ENCODE results near the gene LRRC61.

DNA sequence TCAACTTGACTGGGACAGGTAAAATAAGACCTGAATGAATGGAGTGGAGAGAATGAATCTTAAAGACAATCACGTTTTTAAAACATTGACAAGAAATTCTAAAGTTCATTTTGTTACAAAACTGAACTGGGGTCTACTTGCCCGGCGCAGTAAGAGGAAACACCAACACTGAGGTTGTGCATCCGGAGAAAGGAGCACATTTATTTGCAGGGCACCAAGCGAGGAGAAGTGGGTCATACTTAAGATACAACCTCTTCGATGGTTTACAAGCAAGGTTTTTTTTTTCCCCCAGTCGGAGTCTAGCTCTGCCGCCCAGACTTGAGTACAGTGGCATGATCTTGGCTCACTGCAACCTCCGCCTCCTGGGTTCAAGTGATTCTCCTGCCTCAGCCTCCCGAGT lies 42.0 kb downstream of the LRRC61 start:
- TF ChIP-seq GATA2 (IDR thresholded peaks at IDR 0.05; ENCODE audit: low read depth, low read length) (no peak), GATA3 (IDR thresholded peaks at IDR 0.05; ENCODE audit: low read depth, low read length) (no peak)
